Left cardiac atrium (tissue), 4 donors: ENCODE measurements around the gene JAKMIP2. TPM values are rescaled to one million over a fixed set of nuclear protein-coding genes. Genes with fewer than 3 reads are reported as not detected.

Experiments
- ATAC-seq, 2 donors: fragments of 200-7000 bp; cut with Tn5 transposase; one replicate each; pipeline ENCODE4 v1.9.1; 2020; ENCODE audit warnings: mild to moderate bottlenecking in 2 of 2, moderate library complexity in 2 of 2
- DNase-seq: peaks from one replicate; pipeline ENCODE4 v3.0.0-alpha.2; 2020
- intact Hi-C, 2 donors: fragments of 100-400 bp; cut with DNase I; formaldehyde crosslinking; loops; one replicate each; pipeline versions ENCODE4 v1.14.1 to v1.15.1; 2022 to 2023
- total RNA-seq, 2 donors: library from RNA; stranded (reverse); fragmentation: NEBNext Ultra II Directional; extraction: Animal tissue kit (Norgen Biotek cat#: 25700); gene quantifications; one replicate each; pipeline ENCODE4 v1.2.1, GENCODE V29; 2021
- donor health status: DM: no; HTN: yes; CAD: no.
- donor health status: DM: no; HTN: yes; CAD: no; lungs with severe emphysema.
- donor health status: DM: yes; HTN: yes; CAD: no.
- donor health status: Dilated cardiomyopathy.

The JAKMIP2 gene
- total RNA-seq, 2 donors from 2014 or later = 0.29 to 0.53 TPM

DNA sequence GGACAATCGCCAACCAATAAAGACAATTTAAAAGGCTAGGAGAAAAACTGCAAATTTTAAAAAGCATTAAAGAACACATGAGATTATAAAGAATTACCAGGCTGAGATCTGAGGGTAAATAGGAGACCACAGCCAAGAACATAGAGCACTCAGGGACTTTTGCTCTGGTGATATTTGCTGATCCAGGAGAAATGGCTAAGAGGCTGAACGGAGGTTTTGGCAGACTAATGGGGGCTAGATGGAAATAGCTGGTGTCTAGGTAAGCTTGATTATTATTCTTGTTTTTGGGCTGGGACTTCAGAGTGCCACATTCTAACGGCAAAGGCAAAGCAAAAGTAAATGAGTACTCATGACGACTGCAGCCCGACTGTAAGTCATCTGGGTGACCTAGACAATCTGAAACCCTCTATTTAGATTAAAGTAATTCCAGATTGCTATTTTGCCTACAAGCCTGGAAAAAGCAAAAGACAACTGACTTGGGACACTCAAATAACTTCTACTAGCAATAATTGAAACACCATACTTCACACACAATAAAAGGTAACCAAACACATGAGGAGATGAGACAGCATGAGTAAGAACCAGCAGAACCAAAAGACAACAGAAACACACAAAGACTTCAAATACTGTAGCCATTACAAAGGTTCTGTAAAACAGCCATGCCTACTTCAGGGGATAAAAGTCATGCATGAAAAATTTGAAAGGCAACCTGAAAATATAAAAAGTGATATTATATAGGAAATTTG lies 68.8 kb downstream of the JAKMIP2 start:
- DNase-seq (no peak), ATAC-seq (no peak)
- intact Hi-C loops = no loop called here

DNA sequence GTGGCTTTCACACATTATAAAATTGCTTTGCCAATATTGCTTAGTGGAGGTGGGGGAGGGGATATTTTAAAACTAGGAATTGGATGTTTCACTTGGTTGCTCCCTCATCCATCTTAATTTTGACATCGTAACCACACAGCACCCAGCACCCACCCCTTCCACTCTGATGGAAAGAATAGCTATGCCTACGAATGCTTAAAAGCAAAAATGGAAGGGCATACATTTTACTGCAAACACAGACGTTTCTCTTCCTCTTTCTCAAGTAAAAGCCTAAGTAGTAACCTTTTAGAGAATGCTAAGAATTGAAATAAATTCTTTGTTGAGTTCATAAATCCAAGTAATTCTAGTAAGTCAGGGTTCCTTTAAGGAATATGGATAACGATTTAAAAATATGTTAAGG lies 69.9 kb downstream of the JAKMIP2 start:
- DNase-seq (no peak), ATAC-seq (no peak)
- intact Hi-C loops = no loop called here

DNA sequence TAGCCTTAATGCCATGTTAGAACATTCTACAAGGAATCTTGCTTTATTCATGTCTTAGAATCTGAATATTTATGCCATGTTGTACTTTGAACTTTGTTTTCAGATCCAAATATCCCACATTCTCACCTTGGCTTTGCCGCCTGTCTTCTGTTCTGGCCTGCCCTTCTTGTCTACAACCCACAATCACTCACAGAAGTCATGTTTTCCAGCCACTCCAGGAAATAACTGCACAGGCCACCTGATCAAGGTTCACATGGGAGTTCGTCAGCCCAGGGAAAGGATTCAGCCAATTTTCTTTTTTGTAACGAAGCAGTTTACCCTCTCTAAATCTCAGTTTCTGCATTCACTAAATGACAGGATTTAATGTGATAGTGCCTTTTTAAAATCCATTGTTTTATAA lies 70.5 kb downstream of the JAKMIP2 start:
- ATAC-seq (no peak), DNase-seq (no peak)
- intact Hi-C loops = no loop called here

DNA sequence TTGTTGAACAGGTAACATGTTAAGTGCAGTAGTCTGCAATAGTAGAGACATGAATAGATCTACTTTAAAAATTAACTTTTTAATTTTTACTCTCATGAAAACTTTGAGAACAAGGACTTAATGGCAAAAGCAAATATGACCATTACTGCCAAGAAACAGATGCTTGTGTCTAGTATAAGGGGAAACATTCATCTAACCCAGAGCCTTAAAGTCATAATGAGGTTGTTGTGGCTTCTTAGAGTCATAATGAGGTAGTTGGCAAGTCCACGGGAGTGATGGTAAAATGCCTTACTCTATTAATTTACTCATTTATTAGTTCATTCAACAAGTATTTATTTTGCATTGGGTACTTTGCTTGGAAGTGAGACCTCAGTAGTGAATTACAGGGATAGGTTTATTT lies 71.5 kb downstream of the JAKMIP2 start:
- ATAC-seq (no peak), DNase-seq (no peak)
- intact Hi-C loops = no loop called here

DNA sequence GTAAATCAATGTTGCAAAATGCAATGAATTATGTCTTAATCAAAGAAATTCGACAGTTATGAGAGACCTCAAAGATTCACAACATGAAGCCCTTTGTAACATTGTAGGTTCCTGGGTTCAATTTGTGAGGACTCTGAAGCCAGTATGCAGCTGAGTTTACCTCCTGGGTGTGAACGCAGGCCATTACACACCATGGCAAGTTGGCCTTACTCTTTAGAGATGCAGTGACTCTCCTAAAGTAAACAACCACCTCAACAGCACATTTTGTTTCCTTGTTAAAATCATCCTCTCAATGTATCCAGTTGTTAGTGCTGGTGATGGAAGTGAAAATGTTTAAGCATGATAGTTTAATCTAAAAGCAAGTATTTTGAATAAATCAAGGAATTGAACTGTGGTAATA lies 73.8 kb downstream of the JAKMIP2 start:
- no peak for ATAC-seq
- DNase-seq = no peak
- intact Hi-C loops = no loop called here

DNA sequence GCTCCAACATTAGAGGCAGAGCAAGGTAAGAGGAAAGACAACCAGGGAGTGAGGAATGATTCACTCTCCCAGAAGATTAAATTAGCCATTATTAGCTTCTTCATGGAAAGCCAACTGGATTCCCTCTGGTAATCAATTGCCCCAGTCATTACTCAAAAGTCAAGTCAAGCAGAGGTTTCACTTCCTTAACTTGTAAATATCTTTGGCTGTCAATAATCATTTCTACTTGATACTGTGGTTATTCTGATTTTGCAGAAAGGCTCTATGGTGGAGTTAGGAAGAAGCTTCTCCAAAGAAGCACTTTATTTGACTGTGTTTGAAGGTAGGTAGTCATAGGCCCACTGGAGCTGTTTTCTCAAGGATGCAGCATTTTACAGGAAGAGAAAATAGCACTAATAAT lies 78.0 kb downstream of the JAKMIP2 start:
- DNase-seq (no peak), ATAC-seq (no peak)
- intact Hi-C loops = no loop called here

DNA sequence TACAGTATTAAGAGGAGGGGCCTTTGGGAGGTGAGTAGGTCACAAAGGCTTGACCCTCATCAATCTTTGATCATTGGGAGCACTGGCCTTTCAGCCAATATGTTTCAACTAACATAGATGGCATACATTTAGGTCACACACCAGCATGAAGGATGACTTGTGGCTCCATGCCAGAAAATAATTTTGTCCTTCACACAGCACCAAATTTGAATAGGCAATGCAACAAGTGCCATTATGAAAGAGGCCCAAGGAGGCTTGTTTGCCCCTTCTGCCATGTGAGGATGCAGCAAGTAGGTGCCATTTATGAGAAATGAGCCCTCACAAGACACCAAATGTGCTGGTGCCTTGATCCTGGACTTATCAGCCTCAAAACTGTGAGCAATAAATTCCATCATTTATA lies 81.1 kb downstream of the JAKMIP2 start:
- no peak for ATAC-seq
- intact Hi-C loops = no loop called here
- DNase-seq = no peak

DNA sequence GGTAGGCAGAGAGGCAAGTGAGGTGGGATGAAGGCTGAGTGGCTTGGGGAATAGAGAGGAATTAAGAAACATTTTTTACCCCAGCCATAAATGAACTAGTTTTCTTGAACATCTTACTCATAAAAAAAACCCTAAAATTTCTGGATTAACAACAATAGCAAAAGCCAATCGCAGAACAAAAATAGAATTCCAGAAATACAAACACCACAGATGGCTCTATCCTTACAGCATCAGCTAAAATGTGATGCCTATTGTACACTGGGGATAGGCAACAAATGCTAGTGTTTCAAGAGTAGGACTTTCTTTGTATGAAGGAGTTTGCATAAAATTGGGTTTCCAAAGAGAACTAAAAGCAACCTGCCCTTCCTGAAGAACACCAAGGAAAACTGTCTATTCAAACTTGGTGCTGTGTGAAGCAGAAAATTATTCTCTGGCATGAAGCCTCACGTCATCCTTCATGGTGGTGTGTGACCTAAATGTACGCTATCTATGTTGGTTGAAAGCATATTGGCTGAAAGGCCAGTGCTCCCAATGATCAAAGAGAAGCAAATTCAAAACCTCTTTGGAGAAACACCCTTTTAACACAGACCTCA lies 82.9 kb downstream of the JAKMIP2 start:
- no peak for DNase-seq
- ATAC-seq = no peak
- intact Hi-C loops = no loop called here

DNA sequence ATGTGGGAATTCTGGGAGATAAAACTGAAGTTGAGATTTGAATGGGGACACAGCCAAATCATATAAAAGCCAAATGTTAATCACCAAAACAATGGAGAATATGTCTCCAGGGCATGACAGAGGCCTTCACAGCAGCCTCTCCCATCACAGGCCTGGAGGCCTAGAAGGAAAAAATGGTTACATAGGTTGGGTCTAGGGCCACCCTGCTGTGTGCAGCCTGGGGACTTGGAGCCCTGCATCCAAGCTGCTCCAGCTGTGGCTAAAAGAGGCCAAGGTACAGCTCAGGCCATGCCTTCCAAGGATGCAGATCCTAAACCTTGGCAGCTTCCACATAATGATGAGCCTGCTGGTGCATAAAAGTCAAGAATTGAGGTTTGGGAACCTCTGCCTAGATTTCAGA lies 85.1 kb downstream of the JAKMIP2 start:
- DNase-seq (no peak), ATAC-seq (no peak)
- intact Hi-C loops = no loop called here

DNA sequence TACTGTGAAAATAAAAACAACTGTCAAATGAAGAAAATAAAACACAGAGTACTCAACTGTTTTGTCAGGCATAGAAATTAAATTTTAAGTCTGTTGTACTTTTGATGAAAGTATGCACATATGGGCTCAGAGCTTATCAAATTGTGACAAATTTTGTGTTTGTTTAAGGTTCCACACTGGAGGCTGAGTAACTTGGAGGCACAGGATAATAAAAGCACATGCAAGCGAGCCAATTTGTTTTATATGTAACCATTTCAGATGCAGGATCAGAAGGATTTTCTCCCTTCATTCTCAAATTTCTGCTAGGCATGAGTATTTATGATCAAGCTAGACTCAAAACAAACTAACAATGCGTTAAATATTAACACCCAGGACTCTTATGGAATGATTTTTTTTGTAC lies 87.8 kb downstream of the JAKMIP2 start:
- intact Hi-C loops = no loop called here
- no peak for DNase-seq
- no peak for ATAC-seq

DNA sequence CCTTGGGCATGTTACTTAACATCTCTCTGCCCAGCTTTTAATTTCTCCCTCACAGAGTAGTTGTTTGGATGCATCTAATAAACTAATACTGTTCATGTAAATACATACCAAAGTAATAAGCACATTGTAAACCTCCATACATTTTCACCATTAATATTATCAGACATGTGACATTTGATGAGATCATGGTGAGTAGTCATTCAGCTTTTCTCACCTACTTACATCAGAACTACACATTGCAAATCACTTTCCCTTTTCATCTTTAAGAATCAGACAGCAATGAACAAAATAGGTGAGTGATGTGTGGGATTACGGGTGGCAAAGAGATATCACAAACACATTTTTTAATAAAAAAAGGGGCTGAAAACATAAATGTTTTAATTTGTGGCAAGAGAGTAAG lies 89.3 kb downstream of the JAKMIP2 start:
- intact Hi-C loops = no loop called here
- ATAC-seq (no peak), DNase-seq (no peak)

DNA sequence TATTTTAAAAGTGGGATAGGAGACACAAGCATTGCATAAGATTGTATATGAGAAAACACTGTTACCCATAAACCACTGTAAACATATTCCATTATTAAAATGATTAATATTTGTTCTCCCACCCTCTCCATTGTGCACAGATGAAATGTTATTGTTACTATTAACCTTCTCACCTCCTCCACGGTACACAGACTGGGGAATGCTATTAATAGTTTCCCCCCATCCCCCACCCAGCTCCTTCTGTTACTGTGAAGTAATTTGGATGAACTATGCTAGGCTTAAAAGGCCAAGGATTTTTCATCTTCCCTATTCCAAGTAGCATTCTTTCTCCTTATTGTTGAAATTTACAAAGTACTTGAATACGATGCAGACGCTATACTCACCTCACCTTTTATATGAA lies 91.4 kb downstream of the JAKMIP2 start:
- intact Hi-C loops = no loop called here
- no peak for ATAC-seq

DNA sequence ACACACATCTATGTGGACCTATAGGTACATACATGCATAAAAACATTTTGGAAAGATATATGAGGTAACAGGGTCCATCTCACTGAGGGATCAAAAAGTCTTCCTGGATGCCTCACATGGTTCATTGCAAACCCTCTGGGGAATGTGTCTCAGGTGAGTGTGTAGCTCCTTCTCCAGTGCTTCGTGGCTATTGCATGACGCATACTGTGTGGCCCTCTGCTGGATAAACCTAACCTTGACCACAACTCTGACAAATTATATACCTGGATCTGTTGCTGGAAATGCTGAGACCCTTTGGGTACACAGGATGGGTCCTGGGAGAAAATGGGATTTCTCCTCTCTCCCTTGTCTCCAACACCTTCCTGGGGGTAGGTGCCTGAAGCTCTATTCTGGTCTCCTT lies 91.9 kb downstream of the JAKMIP2 start:
- intact Hi-C loops = no loop called here
- no peak for ATAC-seq
- DNase-seq = no peak

More for the DNA sequence above, 91.4 kb downstream of the JAKMIP2 start:
- DNase-seq = no peak

DNA sequence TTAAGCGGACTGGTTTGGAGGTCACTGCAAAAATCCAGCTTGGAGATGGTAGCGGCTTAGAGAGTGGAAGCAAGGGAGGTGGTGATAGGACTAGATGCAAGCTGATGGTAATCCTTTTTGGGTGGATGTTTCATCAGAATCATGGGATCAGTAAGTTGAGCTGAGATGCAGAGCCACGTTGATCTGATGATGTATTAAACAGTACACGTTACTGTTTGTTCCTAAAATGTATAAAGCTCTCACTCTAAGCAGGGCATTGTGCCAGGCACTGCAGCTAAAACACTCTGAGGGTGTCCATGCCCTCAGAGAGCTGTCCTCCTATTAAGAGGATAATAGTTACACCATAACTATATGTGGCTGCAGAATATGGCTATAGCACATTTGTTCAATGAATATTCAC lies 93.1 kb downstream of the JAKMIP2 start:
- no peak for ATAC-seq
- DNase-seq = no peak

DNA sequence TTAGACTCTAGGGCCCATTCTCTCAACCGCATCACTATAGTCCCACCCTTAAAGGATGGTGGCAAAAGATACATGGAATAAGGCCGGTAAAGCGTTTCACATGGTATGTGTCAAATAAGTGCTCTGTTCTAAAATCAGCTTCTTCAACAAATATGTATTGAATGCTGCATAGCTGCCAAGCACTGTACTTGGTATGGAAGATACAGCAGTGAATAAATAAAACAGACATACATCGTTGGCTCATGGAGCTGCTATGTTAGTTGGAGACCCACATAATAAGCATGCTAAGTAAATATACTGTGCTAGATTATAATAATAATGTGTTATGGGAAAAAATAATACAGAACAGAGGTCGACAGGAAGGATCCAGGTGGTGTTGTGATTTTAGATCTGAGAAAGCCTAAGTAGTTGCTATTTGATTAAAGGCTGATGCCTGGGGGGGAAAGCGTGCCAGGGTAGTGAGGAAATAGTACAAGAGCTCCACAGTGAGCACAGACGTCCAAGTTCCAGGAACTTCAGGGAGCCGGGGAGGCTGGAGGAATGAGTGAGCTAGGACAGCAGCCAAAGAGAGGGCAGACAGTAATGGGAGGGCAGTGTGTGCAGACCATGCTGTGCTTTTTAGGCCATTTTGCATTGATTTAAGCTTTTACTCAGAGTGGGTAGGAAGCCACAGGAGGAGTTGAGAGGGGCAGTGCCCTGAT lies 93.7 kb downstream of the JAKMIP2 start:
- intact Hi-C loops = no loop called here
- peak; percentile 37 for DNase-seq
- ATAC-seq = peak; percentile 71 to 88

More for the DNA sequence above, 93.1 kb downstream of the JAKMIP2 start:
- intact Hi-C loops = no loop called here

DNA sequence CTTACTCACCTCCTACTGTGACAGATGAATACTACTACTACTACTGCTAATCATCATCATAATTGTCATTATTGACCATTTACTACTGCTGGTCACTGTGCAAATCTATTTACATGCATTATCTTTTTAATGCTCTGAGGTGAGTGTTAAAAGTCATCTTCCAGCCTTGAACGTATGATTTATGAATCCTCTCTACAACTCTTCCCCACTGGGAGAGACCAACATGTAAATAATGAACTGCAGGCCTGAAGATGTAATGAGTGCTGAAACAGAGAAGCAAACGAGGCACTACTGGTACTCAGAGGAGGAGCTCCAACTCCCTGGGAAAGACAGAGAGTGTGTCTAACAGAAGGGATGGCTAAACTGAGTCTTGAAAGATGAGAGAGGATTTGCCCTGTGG lies 95.4 kb downstream of the JAKMIP2 start:
- DNase-seq (no peak), ATAC-seq (no peak)
- intact Hi-C loops = no loop called here

DNA sequence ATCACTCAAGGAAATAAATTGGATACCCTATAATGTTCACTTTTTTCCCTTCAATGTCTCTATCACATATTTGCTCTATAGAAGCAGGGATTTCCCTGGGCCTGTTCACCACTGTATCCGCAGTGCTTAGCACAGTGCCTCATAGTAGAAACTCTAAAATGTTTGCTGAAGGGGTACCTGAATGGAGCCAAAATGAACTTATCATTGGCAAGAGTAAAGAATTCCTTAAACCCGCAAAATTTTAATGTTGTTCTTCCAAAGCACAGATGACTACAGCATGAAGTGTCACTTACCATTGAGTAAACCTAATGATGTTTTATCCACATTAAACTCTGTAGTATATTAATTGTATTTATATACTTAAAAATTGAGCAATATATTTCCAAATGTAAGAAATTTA lies 96.1 kb downstream of the JAKMIP2 start:
- ATAC-seq (no peak), DNase-seq (no peak)

DNA sequence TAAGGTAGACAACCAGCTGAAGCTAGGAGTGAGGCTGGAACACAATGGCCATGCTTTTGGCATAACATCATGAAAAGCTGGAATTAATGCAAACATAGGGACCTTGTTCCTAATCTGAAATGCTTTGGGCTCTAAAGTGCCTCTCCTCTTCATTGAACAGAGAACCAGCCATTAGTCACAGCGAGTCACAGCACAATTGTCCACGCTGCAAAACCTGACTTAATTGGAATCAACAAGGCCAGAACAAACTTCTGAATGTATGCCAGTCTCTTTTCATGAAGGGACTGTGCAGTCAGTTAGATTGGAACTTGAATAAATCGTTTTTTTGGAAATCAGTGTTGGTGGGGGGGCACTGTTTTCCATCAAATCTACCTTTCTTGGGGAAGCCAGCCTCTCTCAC lies 96.5 kb downstream of the JAKMIP2 start:
- intact Hi-C loops = no loop called here

More for the DNA sequence above, 96.1 kb downstream of the JAKMIP2 start:
- intact Hi-C loops = no loop called here

DNA sequence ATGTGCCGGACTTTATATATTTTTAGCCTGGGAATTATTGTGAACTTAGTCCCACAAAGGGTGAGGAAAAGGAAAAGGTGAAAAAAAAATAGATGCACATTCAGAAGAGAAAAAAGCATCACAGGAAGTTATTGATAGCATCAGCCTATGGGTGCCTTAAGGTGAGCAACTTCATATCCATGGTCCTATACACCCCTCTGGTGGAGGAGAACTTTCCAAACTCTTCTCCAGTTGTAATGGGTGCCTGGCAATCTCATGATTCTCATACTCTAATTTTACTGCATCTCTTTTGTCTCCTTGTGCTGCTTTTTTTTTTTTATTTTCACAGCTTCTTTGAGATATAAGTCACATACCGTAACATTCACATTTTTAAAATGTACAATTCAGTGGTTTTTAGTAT lies 107.4 kb downstream of the JAKMIP2 start:
- ATAC-seq (no peak), DNase-seq (no peak)
- intact Hi-C loops = no loop called here

More for the DNA sequence above, 96.5 kb downstream of the JAKMIP2 start:
- DNase-seq (no peak), ATAC-seq (no peak)

DNA sequence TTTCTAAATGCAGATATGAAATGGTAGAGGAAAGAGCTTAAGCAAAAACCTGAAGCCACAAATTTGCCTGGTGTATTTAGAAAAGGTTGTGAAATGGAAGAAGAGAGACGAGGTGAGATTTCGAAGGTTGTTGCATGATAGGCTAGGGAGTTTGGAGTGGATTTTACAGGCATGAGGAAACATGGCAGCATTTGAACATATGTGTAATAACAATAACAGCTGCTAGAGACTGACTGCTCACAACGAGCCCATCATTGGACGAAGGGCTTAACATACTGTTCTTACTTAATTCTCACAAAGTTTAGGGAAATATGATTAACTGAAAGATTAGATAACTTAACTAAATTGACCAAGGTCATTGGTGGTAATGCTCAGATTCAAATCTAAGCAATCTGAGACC lies 108.1 kb downstream of the JAKMIP2 start:
- DNase-seq (no peak), ATAC-seq (no peak)
- intact Hi-C loops = no loop called here

DNA sequence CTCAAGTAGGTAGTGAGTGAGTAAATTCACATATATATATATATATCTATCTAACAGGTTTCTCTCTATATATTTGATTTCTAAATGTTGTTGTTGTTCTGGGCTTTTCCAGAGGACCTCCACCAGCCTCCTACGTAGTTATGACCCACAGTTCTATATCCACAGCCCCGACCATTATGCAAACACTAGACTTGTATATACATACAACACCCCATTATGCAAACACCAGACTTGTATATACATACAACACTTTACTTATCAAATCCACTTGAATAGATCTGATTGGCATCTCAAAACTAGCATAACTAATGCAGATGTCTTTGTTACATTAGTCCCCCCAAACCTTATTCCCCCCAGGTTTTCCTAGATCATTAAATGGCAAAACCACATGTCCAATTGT lies 108.7 kb downstream of the JAKMIP2 start:
- ATAC-seq = no peak
- intact Hi-C loops = no loop called here
- DNase-seq = no peak
